HG02623 (cell line): Measurements from ENCODE around the gene NACA.

Experiments used
- ATAC-seq: cut with Tn5 transposase; IDR thresholded peaks from one replicate; pipeline ENCODE4 v1.9.1; 2021; ENCODE audit warnings: moderate library complexity; ENCODE audit not compliant: unreplicated experiment

Gene NACA

DNA sequence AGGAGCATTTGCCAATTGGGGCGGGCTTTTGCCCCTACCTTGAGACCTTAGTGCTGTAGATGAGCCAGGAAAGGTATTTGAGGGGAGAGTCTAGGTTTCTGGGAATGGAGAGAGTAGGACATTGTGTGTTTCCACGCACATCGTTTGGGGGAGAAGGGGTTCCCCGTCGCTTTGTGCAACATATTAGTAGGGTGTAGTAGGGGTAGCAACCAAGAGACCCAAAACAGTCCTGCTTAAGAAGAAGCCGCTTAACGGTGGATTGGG lies 36.3 kb downstream of the NACA start:
- no peak for ATAC-seq

DNA sequence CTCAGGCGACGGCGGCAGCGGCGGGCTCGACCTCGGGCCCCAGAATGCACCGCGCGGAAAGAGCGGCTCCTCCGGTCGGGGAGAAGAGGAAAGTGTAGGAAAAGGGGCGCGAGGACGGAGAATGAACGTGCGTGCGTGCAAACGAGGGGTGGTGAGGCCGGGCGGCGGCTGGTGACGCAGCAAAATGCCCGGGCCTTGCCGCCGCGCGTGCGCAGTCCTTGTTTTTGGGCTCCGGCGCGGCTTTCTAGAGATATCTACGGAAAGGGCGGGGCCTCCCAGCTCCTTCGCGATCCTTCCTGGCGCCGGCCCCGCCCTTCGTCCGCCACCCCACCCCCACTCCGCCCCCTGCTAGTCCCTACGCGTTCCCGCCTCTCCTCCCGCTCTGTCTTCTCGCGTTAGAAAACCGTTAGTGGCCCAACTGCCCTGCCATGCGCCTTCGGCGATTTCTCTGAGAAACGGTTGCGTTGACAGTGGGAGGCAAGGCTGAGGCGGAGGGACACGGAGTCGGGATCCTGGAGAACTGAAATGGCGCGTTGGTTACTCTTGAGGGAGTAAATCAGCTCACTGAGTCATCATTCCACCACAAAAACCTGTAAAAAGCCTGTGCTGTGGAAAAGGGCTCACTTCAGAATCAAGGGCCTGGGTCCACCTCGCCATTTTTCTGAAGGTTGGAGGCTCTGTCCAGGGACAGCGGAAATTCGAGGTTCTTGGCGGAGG lies 36.8 kb downstream of the NACA start, which contains the start of gene PTGES3:
Gene PTGES3, minus strand, starts transcription at position 156 of the 717 bp plus-strand sequence. CDS start 285 bp downstream, outside the sequence.
- ATAC-seq, result peak; percentile 57

DNA sequence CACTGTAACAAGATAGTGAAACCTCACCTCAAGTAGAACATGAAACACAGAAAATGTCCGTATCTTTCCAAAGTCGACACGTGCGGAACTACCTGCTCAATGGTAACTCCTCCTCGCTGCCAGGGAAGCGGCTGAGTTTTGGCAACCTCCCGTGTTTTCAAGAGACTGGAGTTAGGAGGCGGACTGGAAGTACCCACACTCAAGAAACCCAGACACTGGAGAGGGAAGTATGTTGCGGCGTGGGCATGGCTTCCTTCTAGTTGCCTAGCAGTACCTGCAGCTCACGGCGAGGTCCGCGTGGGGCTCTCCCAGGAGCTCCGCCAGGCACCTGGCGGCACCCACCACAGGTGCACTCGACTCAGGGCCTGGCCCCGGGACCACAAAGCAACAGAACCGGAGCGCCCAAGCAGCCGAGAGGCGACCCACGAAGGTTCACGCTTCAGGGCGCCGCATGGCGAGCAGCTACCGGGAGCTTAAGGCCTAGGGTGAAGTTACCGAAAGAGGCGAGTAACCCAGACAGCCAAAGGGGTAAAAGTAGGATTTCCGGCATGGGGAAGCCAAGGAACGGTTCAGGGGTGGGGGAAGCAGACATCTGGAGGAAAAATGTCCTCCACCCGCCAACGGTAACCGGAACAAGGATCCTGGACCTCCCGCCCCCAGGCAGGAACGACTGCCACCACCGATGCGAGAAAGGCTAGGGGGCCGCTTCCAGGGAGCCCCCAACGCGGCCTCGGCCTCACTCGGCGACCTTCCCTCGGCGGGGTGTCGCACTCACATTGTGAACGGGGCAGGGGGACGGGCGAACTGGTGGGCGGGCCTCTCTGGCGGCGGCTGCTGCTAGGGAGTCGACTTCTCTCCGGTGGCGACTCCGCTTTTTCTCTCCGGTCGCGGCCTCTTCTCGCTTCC lies 37.6 kb downstream of the NACA start:
- peak; percentile 16 for ATAC-seq

DNA sequence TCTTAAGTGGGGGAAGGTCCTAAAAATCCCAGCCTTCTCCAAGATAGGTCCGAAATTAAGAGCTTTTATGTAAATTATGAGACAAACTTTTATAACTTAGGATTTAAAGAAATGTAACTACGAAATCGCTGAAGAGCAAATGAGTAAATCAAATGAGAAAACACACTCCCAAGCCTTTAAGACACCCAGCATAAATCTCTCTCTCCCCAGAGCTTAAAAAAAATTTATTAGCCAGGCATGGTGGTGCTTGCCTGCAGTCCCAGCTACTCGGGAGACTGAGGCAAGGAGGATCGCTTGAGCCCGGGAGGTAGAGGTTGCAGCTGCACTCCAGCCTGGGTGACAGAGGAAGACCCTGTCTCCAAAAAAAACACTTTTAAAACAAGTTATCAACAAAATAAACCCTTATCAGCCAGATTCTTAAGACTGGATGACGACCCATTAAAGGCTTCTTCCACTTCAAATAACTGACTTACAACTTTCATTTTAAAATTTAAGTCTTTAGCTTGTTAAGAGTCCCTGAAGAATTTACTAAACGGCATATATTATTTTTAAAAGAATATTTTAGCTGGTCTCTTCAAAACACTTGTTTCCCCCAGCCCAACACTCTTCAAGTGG lies 40.2 kb downstream of the NACA start:
- ATAC-seq, result no peak

DNA sequence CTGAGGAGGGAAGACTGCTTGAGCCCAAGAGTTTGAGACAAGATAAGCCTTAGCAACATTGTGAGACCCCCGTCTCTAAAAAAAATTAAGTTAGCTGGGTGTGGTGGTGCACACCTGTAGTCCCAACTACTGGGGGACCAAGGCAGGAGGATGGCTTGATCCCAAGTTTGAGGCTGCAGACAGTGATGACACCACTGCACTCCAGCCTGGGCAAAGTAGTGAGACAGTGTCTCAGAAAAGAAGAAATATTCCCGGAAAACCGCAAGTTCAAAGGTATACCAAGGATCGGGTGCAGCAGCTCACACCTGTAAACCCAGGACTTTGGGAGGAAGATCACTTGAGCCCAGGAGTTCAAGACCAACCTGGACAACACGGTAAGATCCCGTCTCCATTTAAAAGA lies 42.8 kb downstream of the NACA start:
- ATAC-seq, result no peak

DNA sequence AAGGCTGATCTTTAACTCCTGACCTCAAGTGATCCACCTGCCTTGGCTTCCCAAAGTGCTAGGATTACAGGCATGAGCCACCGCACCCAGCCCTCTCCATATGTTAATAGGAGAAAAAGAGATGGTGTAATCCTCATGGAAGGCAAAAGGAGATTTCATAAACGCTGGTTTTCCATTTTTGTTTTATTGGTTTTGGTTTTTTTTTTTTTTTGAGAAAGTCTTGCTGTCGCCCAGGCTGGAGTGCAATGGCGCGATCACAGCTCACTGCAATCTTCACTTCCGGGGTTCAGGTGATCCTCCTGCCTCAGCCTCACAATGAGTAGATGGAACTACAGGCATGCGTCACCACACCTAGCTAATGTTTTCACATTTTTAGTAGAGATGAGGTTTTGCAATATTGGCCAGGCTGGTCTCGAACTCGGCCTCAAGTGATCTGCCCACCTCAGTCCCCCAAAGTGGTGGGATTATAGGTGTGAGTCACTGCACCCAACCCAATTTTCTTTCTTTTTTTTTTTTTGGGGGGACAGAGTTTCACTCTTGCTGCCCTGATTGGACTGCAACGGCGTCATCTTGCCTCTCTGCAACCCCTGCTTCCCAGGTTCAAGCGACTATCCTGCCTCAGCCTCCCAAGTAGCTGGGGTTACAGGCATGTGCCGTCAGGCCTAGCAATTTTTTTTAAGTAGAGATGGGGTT lies 45.1 kb downstream of the NACA start:
- no peak for ATAC-seq

DNA sequence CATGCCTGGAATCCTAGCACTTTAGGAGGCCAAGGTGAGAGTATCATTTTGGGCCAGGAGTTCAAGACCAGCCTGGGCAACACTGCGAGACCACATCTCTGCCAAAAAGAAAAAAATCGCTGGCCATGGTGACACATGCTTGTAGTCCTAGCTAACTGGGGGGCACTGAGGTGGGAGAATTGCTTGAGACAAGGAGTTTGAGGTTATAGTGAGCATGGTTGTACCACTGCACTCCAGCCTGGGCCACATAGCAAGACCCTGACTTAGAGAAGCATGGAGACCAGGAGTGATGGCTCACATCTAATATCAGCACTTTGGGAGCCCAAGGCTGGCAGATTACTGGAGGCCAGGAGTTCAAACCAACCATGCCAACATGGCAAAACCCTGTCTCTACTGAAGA lies 46.2 kb downstream of the NACA start:
- ATAC-seq, result no peak

DNA sequence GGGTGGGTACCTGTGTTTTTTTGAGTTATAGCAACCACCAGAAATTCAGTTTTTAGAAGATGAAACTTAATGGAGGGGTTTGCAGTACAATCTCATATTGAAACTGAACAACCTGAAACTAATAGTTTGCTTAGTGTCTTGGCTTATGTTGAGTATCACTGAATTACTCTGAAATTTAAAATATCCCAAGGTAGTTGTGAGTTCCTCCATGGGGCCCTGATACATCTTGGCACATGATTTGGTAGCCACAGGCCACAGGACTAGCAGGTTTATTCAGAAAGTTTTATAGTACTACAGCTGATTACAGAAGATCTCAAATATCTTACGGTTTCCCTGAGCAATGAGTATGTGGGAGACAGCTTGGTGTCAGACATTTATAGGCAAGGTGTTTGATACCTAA lies 47.4 kb downstream of the NACA start:
- no peak for ATAC-seq

DNA sequence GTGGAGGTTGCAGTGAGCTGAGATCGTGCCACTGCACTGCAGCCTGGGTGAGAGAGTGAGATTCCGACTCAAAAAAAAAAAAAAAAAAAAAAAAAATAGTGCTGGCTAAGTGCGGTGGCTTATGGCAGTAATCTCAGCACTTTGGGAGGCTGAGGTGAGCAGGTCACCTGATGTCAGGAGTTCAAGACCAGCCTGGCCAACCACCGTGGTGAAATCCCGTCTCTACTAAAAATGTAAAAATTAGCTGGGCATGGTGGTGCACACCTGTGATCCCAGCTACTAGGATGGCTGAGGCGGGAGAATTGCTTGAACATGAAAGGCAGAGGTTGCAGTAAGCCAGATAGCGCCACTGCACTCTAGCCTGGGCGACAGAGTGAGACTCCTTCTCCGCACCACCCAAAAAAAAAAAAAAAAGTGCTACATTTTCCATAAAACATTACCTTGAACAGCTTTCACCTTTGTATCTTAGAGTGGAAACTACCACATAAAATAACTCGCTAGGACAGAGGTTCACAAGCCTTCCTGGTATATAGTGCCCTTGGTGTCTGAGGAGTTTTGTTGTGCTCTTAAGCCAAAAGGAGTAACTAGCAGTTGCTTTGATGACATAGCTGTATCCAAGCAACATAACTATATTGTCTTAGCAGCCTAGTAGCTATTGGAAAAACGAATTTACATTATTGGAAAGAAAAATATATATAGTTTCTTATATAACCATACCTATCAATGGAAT lies 48.1 kb downstream of the NACA start:
- no peak for ATAC-seq

DNA sequence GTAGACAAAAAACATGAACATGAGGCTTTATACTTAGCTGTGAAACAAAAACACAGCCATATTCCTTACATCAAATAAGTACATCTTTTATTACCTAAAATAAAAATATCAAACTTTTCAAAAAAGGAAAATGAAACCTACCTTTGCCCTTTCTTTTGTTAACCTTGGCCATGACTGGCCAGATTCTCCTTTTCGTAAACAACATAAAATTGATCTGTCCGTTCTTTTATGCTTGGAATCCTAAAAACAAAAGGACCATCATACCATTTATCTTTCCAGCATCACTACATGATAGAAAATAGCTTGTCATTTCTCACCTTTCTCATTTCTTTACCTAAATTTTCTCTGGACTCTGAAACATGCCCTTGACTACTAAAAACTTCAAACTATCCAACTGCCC lies 53.5 kb downstream of the NACA start:
- ATAC-seq, result no peak

DNA sequence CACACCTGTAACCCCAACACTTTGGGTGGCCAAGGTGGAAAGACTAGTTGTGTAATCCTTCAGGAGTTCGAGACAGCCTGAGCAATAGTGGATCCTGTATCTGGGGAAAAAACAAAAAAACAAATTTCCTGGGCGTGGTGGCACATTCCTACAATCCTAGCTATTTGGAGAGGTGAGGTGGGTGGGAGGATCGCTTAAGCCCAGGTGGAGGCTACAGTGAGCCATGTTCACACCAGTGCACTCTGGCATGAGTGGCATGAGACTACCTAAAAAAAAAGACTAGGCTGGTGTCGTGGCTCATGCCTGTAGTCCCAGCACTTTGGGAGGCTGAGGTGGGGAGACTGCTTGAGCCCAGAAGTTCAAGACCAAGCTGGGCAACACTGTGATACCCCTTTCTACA lies 54.3 kb downstream of the NACA start:
- ATAC-seq, result no peak

DNA sequence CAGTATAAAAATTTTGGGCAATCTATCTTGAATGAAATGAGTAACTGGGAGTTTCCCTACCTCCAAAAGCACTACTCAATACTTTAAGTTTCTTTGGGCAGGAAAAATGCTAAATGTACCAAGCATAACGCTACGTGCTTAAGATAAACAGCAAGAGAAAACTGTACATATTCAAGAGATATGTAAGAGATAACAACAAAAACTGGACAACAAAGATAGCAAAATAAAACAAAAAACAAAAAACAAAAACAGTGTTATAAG lies 57.0 kb downstream of the NACA start:
- no peak for ATAC-seq
